K562 (cell line): ENCODE measurements around the gene HSPB7. TPM values are rescaled to one million over a fixed set of nuclear protein-coding genes. Genes with fewer than 3 reads are reported as not detected.

Experiments used
- ATAC-seq: fragments of 200-7000 bp; cut with Tn5 transposase; 3 replicates; pipeline ENCODE4 v1.9.1; 2020; ENCODE audit warnings: moderate library complexity
- BruUV-seq: library from RNA; stranded (reverse); fragments of 400-500 nt; replicated peaks from 2 replicates; lab custom pipeline; 2021; lab: Mats Ljungman, UMichigan
- CTCF ChIA-PET: fragments of 300-600 bp; formaldehyde crosslinking; extraction: SDS; loops from one replicate; lab custom pipeline; 2021; ENCODE audit warnings: low intra/inter-chr PET ratio; lab: Yijun Ruan, JAX
- POLR2A ChIA-PET: fragments of 300-600, 350-650 bp; sonication (Branson Sonifier 250); formaldehyde crosslinking; extraction: SDS; loops from one replicate; lab custom pipeline; 2021; ENCODE audit warnings: antibody characterized with exemption, inconsistent platforms; lab: Yijun Ruan, JAX
- DNase-seq, 4 experiments: peaks; one replicate each; pipeline versions ENCODE4 v3.0.0 to v3.0.0-alpha.2; 2011 to 2018; ENCODE audit warnings: low spot score in 3 of 4, mixed read lengths in 3 of 4; ENCODE audit errors: extremely low read depth in 1 of 4
- FAIRE-seq: peaks from 2 replicates; lab custom pipeline; 2011; peaks lifted over from hg19 to GRCh38; lab: Jason Lieb, UNC
- H2AFZ ChIP-seq: 2 replicates; pipeline ENCODE4 v1.6.0; 2011; ENCODE audit warnings: low read depth, low read length, control low read depth, inconsistent platforms
- H3K27ac ChIP-seq: fragments of 200-600 bp; 3 replicates; pipeline ENCODE4 v1.8.0; 2011; ENCODE audit warnings: low read depth, mild to moderate bottlenecking, control low read depth, inconsistent platforms, low read length, moderate library complexity, mixed read lengths; ENCODE audit errors: extremely low read depth
- H3K27me3 ChIP-seq, 2 experiments: fragments of 300-600 bp in 1 of 2; 2 replicates in 1 of 2; 3 replicates in 1 of 2; pipeline versions ENCODE4 v1.6.0 to v1.8.0; 2011; ENCODE audit warnings: inconsistent platforms in 2 of 2, low read length in 2 of 2, mild to moderate bottlenecking in 1 of 2, mixed read lengths in 1 of 2, moderate library complexity in 1 of 2; ENCODE audit not compliant: control insufficient read depth in 2 of 2, insufficient read depth in 2 of 2
- H3K36me3 ChIP-seq: fragments of 300-600 bp; 3 replicates; pipeline ENCODE4 v1.8.0; 2011; ENCODE audit warnings: mild to moderate bottlenecking, low read length, inconsistent platforms; ENCODE audit not compliant: control insufficient read depth, insufficient read depth
- H3K4me1 ChIP-seq, 2 experiments: fragments of 200-600 bp in 1 of 2; replicated peaks in 1 of 2; 2 replicates in 1 of 2; 3 replicates in 1 of 2; pipeline versions ENCODE4 v1.5.1 to v1.8.0; 2011; ENCODE audit warnings: inconsistent platforms in 2 of 2, low read length in 2 of 2, mild to moderate bottlenecking in 1 of 2, mixed read lengths in 1 of 2, moderate library complexity in 1 of 2; ENCODE audit not compliant: control insufficient read depth in 2 of 2, insufficient read depth in 2 of 2
- H3K4me2 ChIP-seq: 2 replicates; pipeline ENCODE4 v1.6.1; 2011; ENCODE audit warnings: low read length, control low read depth, inconsistent platforms, mixed read lengths; ENCODE audit not compliant: insufficient read depth
- H3K4me3 ChIP-seq: fragments of 200-600 bp; sonication (generic), shearing (Covaris generic); 2 replicates; pipeline ENCODE4 v1.5.1; 2016; ENCODE audit warnings: control low read depth, inconsistent platforms
- H3K79me2 ChIP-seq: fragments of 200-600 bp; 3 replicates; pipeline ENCODE4 v1.8.0; 2011; ENCODE audit warnings: low read length, inconsistent platforms; ENCODE audit not compliant: control insufficient read depth, insufficient read depth
- H3K9ac ChIP-seq, 2 experiments: 2 replicates each; pipeline versions ENCODE4 v1.6.0 to v1.6.1; 2011; ENCODE audit warnings: low read depth in 2 of 2, low read length in 2 of 2, control low read depth in 1 of 2, inconsistent platforms in 1 of 2, mild to moderate bottlenecking in 1 of 2, mixed read lengths in 1 of 2; ENCODE audit not compliant: insufficient read depth in 1 of 2
- H3K9me1 ChIP-seq: one replicate; pipeline ENCODE4 v1.6.0; 2011; ENCODE audit warnings: inconsistent platforms, mild to moderate bottlenecking, low read length, moderate library complexity; ENCODE audit not compliant: control insufficient read depth, insufficient read depth
- H3K9me3 ChIP-seq: replicated peaks from 2 replicates; pipeline ENCODE4 v1.5.1; 2011; ENCODE audit warnings: low read depth, low read length, inconsistent platforms; ENCODE audit not compliant: control insufficient read depth, insufficient read depth
- H4K20me1 ChIP-seq: replicated peaks from 2 replicates; pipeline ENCODE4 v1.6.1; 2011; ENCODE audit warnings: low read length, inconsistent platforms, mixed read lengths; ENCODE audit not compliant: control insufficient read depth, insufficient read depth
- AFF1 ChIP-seq, 2 experiments: fragments of 450-650 bp; IDR thresholded peaks; 2 replicates each; pipeline ENCODE4 v1.6.1; 2018; ENCODE audit warnings: mild to moderate bottlenecking in 2 of 2, low read depth in 1 of 2; ENCODE audit not compliant: partially characterized antibody in 2 of 2
- GATA2 ChIP-seq: sonication (generic); formaldehyde crosslinking; IDR thresholded peaks from 2 replicates; pipeline ENCODE4 v1.4.0; 2020; ENCODE audit warnings: mild to moderate bottlenecking, missing genetic modification reagents
- SMARCC2 ChIP-seq: fragments of 450-650 bp; IDR thresholded peaks from 2 replicates; pipeline ENCODE4 v1.6.1; 2017; ENCODE audit warnings: antibody characterized with exemption, moderate library complexity, mild to moderate bottlenecking, low read depth
- YBX1 ChIP-seq: fragments of 450-650 bp; IDR thresholded peaks from 2 replicates; pipeline ENCODE4 v1.7.1; 2016; ENCODE audit warnings: mild to moderate bottlenecking
- ZBTB5 ChIP-seq: fragments of 450-650 bp; IDR thresholded peaks from 2 replicates; pipeline ENCODE4 v1.6.1; 2017; ENCODE audit warnings: antibody characterized with exemption
- ZNF217 ChIP-seq: sonication (generic); formaldehyde crosslinking; IDR thresholded peaks from 2 replicates; pipeline ENCODE4 v1.8.0; 2022; ENCODE audit warnings: mild to moderate bottlenecking, missing genetic modification reagents
- whole genome bisulfite sequencing: fragments of 100-300 bp; shearing (Covaris generic); methylation state at CpG from one replicate; pipeline ENCODE4 v1.1.6; 2016; ENCODE audit warnings: low coverage, mixed read lengths; ENCODE audit not compliant: insufficient coverage; ENCODE audit errors: missing lambda C conversion rate; 5-methylcytosine and 5-hydroxymethylcytosine counted together
- in situ Hi-C: fragments of 300-500 bp; cut with MboI; formaldehyde crosslinking; loops from 4 replicates; pipeline ENCODE4 v1.15.0; 2018; ENCODE audit warnings: inconsistent platforms, mixed read lengths
- intact Hi-C: fragments of 100-400 bp; cut with micrococcal nuclease; formaldehyde crosslinking; loops from 2 replicates; pipeline ENCODE4 v1.14.2; 2022
- polyA plus RNA-seq, 8 experiments: library from polyadenylated mRNA; depleted of rRNA in 4 of 8; stranded (reverse) in 5 of 8; unstranded in 3 of 8; fragments of >200 nt; fragmentation: Nextera tagmentation in 2 of 8; fragmentation: Illumina TruSeq in 1 of 8; extraction: Ambion mirVana in 2 of 8; extraction: Trizol in 1 of 8; gene quantifications; 2 replicates each; pipeline versions ENCODE4 v1.2.1 to v1.2.3, GENCODE V29; 2011 to 2014; ENCODE audit warnings: inconsistent platforms in 1 of 8, missing spikeins in 1 of 8
- total RNA-seq, 7 experiments: library from RNA; depleted of rRNA in 6 of 7; stranded (reverse); fragments of >200 nt in 6 of 7; fragmentation: Illumina TruSeq in 2 of 7; extraction: Trizol in 2 of 7; gene quantifications; 2 replicates each; pipeline versions ENCODE4 v1.2.1 to v1.2.3, GENCODE V29; 2011 to 2021; ENCODE audit warnings: low replicate concordance in 1 of 7

HSPB7 gene
- total and polyA plus RNA-seq, 9 of the 15 experiments (the other 6 are each of a cell fraction or from before 2014, with no cell fraction given), result 0.05 to 0.19 (median 0.07) TPM; not detected in 6

GRCh38 chr1:16043521-16043920 is 25.7 kb upstream of the HSPB7 start, which contains the start of gene CLCNKB:
Gene CLCNKB, plus strand, starts transcription at chr1:16043782. Its CDS starts 711 bp downstream, at chr1:16044493.
- ChIA-PET CTCF (no interaction called here), POLR2A (interaction anchor here (0.8 kb wide), 1 partner anchor 21 kb away, joined by 3 read pairs; no protein-coding TSS in a partner anchor)
- no peaks in the 10 kb centered on the region for H3K9me3 ChIP-seq
- no peak for ATAC-seq
- H3K79me2 ChIP-seq, result no peaks in the 10 kb centered on the region
- H3K9me1 ChIP-seq, result no peaks in the 10 kb centered on the region
- no TSS peak for BruUV-seq
- intact Hi-C loops, result no loop called here
- no peak for TF ChIP-seq GATA2 (CRISPR knock-in tag)
- TF ChIP-seq SMARCC2, result no peak
- TF ChIP-seq AFF1 (IDR thresholded peaks at IDR 0.05; ENCODE audit: low read depth in 1 of 2, partially characterized antibody in 2 of 2), result no peak
- no peak for TF ChIP-seq YBX1
- TF ChIP-seq ZBTB5, result no peak
- TF ChIP-seq ZNF217 (CRISPR knock-in tag), result no peak
- peaks cover 0 to 55% of the 10 kb centered on the region in 2 experiments; a peak in 3 of 5 replicates for H3K4me1 ChIP-seq
- H3K27me3 ChIP-seq, result no peaks in the 10 kb centered on the region
- no peaks in the 10 kb centered on the region for H4K20me1 ChIP-seq
- peak within 1 kb of the TSS in 1 of 2 experiments; percentile 58; a peak in 2 of 4 replicates for H3K9ac ChIP-seq
- WGBS, result 66% methylated on average over 7 of the region's 7 CpGs
- no peak within 1 kb of the TSS for H3K4me2 ChIP-seq
- no peak within 1 kb of the TSS for H3K27ac ChIP-seq
- no peaks in the 10 kb centered on the region for H3K36me3 ChIP-seq
- H2AFZ ChIP-seq, result no peak within 1 kb of the TSS
- FAIRE-seq, result no peak
- in situ Hi-C loops, result no loop called here
- no peak for DNase-seq
- no peak within 1 kb of the TSS for H3K4me3 ChIP-seq
